Heart left ventricle (tissue), 13 donors: ENCODE results near the gene GCNT2.

Experiments
- CTCF ChIP-seq, 12 donors: fragments of 200-600 bp; sonication (generic) in 4 of 12; IDR thresholded peaks; one replicate each; pipeline versions ENCODE4 v1.5.0 to v1.8.0; 2018 to 2022; ENCODE audit warnings: antibody characterized with exemption in 12 of 12, mild to moderate bottlenecking in 5 of 12
- POLR2A ChIP-seq, 2 donors: fragments of 450-650 bp; IDR thresholded peaks; one replicate each; pipeline ENCODE4 v1.6.1; 2017; ENCODE audit warnings: antibody characterized with exemption in 2 of 2, mild to moderate bottlenecking in 2 of 2, moderate library complexity in 2 of 2
- donor health status: ischemic (EF 13 %, LVEDD 7.1; RV severe dilation, severe dysfunction).
- donor health status: DM: no; HTN: yes; CAD: no.
- donor health status: DM: no; HTN: no; CAD: no.
- donor health status: ischemic (EF 25% LVEDD 6.9; RV normal size, moderate dysfunction).
- donor health status: ischemic (EF 25% LVEDD 5.7; RV mildly dilated, moderate dysfunction).
- donor health status: ischemic (EF 35%, LVEDD 5.7; RV mildly dilated, moderate dysfunction).
- donor health status: nonischemic (EF 11% LVEDD 7.7; RV severe dilation, severe dysfunction).
- donor health status: DM: yes; HTN: yes; CAD: no.
- donor health status: PGD.
- donor health status: ischemic (EF 29% LVEDD 5.4; RV normal size, mild dysfunction).
- donor health status: nonischemic (EF 23%, LVEDD 6.1; RV moderate dilation, normal function).

- TF ChIP-seq CTCF (IDR thresholded peaks at IDR 0.05) = no peak
- TF ChIP-seq POLR2A (IDR thresholded peaks at IDR 0.05) = no peak
These were observed 103.7 kb downstream of the GCNT2 start for GRCh38 chr6:10624836-10625235.
